Activated naive CD8-positive, alpha-beta T cell treated with anti-CD3 and anti-CD28 coated beads, Interleukin-2, amount 50 U/mL, for 24 hours (primary cell): Measurements from ENCODE around the gene MRPL19.

Experiments
- ATAC-seq: fragments of 150-1000 bp; cut with Tn5 transposase; one replicate; pipeline ENCODE4 v1.10.0; 2021
- DNase-seq: peaks from one replicate; pipeline ENCODE4 v3.0.0; 2021
- H3K27ac Mint-ChIP-seq: one replicate; pipeline ENCODE4 v1.8.0; 2021; ENCODE audit warnings: mild to moderate bottlenecking, mixed read lengths
- H3K27me3 Mint-ChIP-seq: one replicate; pipeline ENCODE4 v1.8.0; 2021; ENCODE audit warnings: mixed read lengths
- H3K36me3 Mint-ChIP-seq: one replicate; pipeline ENCODE4 v1.8.0; 2021; ENCODE audit warnings: low read depth, mixed read lengths
- H3K4me1 Mint-ChIP-seq: one replicate; pipeline ENCODE4 v1.8.0; 2021; ENCODE audit warnings: mixed read lengths
- H3K4me3 Mint-ChIP-seq: one replicate; pipeline ENCODE4 v1.8.0; 2021; ENCODE audit warnings: mild to moderate bottlenecking, moderate library complexity, mixed read lengths
- H3K9me3 Mint-ChIP-seq: one replicate; pipeline ENCODE4 v1.8.0; 2021; ENCODE audit warnings: mixed read lengths

MRPL19 gene

GRCh38 chr2:75609334-75609689 is 37.3 kb upstream of the MRPL19 start:
- H3K4me3 Mint-ChIP-seq, result no peak overlapping the region
- H3K27ac Mint-ChIP-seq, result no peak overlapping the region
- H3K4me1 Mint-ChIP-seq, result peaks cover 6% of the 10 kb centered on the region
- DNase-seq (no peak), ATAC-seq (no peak)
- peaks cover 62% of the 10 kb centered on the region for H3K27me3 Mint-ChIP-seq
- H3K36me3 Mint-ChIP-seq, result no peaks in the 10 kb centered on the region
- H3K9me3 Mint-ChIP-seq, result no peaks in the 10 kb centered on the region

GRCh38 chr2:75609937-75610508 is 36.6 kb upstream of the MRPL19 start:
- Mint-ChIP-seq H3K27ac (no peak overlapping the region), H3K9me3 (no peaks in the 10 kb centered on the region), H3K27me3 (peaks cover 55% of the 10 kb centered on the region), H3K4me3 (no peak overlapping the region), H3K4me1 (peaks cover 6% of the 10 kb centered on the region), H3K36me3 (no peaks in the 10 kb centered on the region)
- DNase-seq (no peak), ATAC-seq (no peak)

- Mint-ChIP-seq H3K27me3 (peaks cover 53% of the 10 kb centered on the region), H3K36me3 (no peaks in the 10 kb centered on the region), H3K4me1 (peaks cover 6% of the 10 kb centered on the region), H3K9me3 (no peaks in the 10 kb centered on the region), H3K27ac (no peak overlapping the region), H3K4me3 (no peak overlapping the region)
- ATAC-seq (no peak), DNase-seq (no peak)
These were observed 35.9 kb upstream of the MRPL19 start for GRCh38 chr2:75610671-75611070.

- Mint-ChIP-seq H3K9me3 (no peaks in the 10 kb centered on the region), H3K36me3 (no peaks in the 10 kb centered on the region), H3K27me3 (peaks cover 42% of the 10 kb centered on the region), H3K4me1 (peaks cover 6% of the 10 kb centered on the region), H3K27ac (no peak overlapping the region), H3K4me3 (no peak overlapping the region)
- DNase-seq (no peak), ATAC-seq (no peak)
These were observed 34.3 kb upstream of the MRPL19 start for GRCh38 chr2:75612108-75612861.

GRCh38 chr2:75612862-75613243 is 33.7 kb upstream of the MRPL19 start:
- ATAC-seq (no peak), DNase-seq (no peak)
- Mint-ChIP-seq H3K27me3 (peaks cover 39% of the 10 kb centered on the region), H3K4me3 (no peak overlapping the region), H3K4me1 (peaks cover 6% of the 10 kb centered on the region), H3K27ac (no peak overlapping the region), H3K9me3 (no peaks in the 10 kb centered on the region), H3K36me3 (no peaks in the 10 kb centered on the region)

- ATAC-seq, result no peak
- H3K4me3 Mint-ChIP-seq, result no peak overlapping the region
- H3K27ac Mint-ChIP-seq, result no peak overlapping the region
- H3K9me3 Mint-ChIP-seq, result no peaks in the 10 kb centered on the region
- H3K36me3 Mint-ChIP-seq, result no peaks in the 10 kb centered on the region
- no peaks in the 10 kb centered on the region for H3K4me1 Mint-ChIP-seq
- DNase-seq, result no peak
- H3K27me3 Mint-ChIP-seq, result peaks cover 30% of the 10 kb centered on the region
These were observed 32.4 kb upstream of the MRPL19 start for GRCh38 chr2:75614162-75614651.

- Mint-ChIP-seq H3K36me3 (no peaks in the 10 kb centered on the region), H3K27me3 (peaks cover 14% of the 10 kb centered on the region), H3K9me3 (no peaks in the 10 kb centered on the region), H3K4me1 (no peaks in the 10 kb centered on the region), H3K4me3 (no peak overlapping the region), H3K27ac (no peak overlapping the region)
- ATAC-seq (no peak), DNase-seq (no peak)
These were observed 30.2 kb upstream of the MRPL19 start for GRCh38 chr2:75616406-75616805.

GRCh38 chr2:75616933-75617332 is 29.6 kb upstream of the MRPL19 start:
- no peak for DNase-seq
- H3K36me3 Mint-ChIP-seq, result no peaks in the 10 kb centered on the region
- H3K27ac Mint-ChIP-seq, result no peak overlapping the region
- no peak overlapping the region for H3K4me3 Mint-ChIP-seq
- ATAC-seq, result no peak
- H3K9me3 Mint-ChIP-seq, result no peaks in the 10 kb centered on the region
- no peaks in the 10 kb centered on the region for H3K4me1 Mint-ChIP-seq
- H3K27me3 Mint-ChIP-seq, result peaks cover 11% of the 10 kb centered on the region

GRCh38 chr2:75619956-75620740 is 26.4 kb upstream of the MRPL19 start:
- H3K4me3 Mint-ChIP-seq, result no peak overlapping the region
- H3K36me3 Mint-ChIP-seq, result no peaks in the 10 kb centered on the region
- H3K9me3 Mint-ChIP-seq, result no peaks in the 10 kb centered on the region
- H3K27ac Mint-ChIP-seq, result no peak overlapping the region
- peaks cover 21% of the 10 kb centered on the region for H3K27me3 Mint-ChIP-seq
- no peaks in the 10 kb centered on the region for H3K4me1 Mint-ChIP-seq
- no peak for ATAC-seq
- no peak for DNase-seq

- no peak for DNase-seq
- Mint-ChIP-seq H3K27me3 (peaks cover 22% of the 10 kb centered on the region), H3K4me1 (no peaks in the 10 kb centered on the region), H3K9me3 (no peaks in the 10 kb centered on the region), H3K36me3 (no peaks in the 10 kb centered on the region), H3K4me3 (no peak overlapping the region), H3K27ac (no peak overlapping the region)
- ATAC-seq, result no peak
These were observed 25.4 kb upstream of the MRPL19 start for GRCh38 chr2:75621228-75621627.

GRCh38 chr2:75622500-75622899 is 24.1 kb upstream of the MRPL19 start:
- Mint-ChIP-seq H3K27ac (no peak overlapping the region), H3K4me3 (no peak overlapping the region), H3K27me3 (peaks cover 24% of the 10 kb centered on the region), H3K9me3 (no peaks in the 10 kb centered on the region), H3K36me3 (no peaks in the 10 kb centered on the region), H3K4me1 (no peaks in the 10 kb centered on the region)
- DNase-seq (no peak), ATAC-seq (no peak)

GRCh38 chr2:75622929-75623328 is 23.7 kb upstream of the MRPL19 start:
- no peaks in the 10 kb centered on the region for H3K36me3 Mint-ChIP-seq
- no peak overlapping the region for H3K4me3 Mint-ChIP-seq
- peaks cover 24% of the 10 kb centered on the region for H3K27me3 Mint-ChIP-seq

GRCh38 chr2:75627902-75628504 is 18.6 kb upstream of the MRPL19 start:
- H3K4me1 Mint-ChIP-seq, result no peaks in the 10 kb centered on the region
- H3K27ac Mint-ChIP-seq, result no peak overlapping the region
- peaks cover 21% of the 10 kb centered on the region for H3K27me3 Mint-ChIP-seq
- peak; percentile 69 for ATAC-seq
- H3K4me3 Mint-ChIP-seq, result no peak overlapping the region
- no peaks in the 10 kb centered on the region for H3K9me3 Mint-ChIP-seq
- no peaks in the 10 kb centered on the region for H3K36me3 Mint-ChIP-seq
- peak; percentile 66 for DNase-seq

More at GRCh38 chr2:75622929-75623328, 23.7 kb upstream of the MRPL19 start:
- no peaks in the 10 kb centered on the region for H3K9me3 Mint-ChIP-seq
- no peak for ATAC-seq
- no peak for DNase-seq
- H3K27ac Mint-ChIP-seq, result no peak overlapping the region
- no peaks in the 10 kb centered on the region for H3K4me1 Mint-ChIP-seq

GRCh38 chr2:75632091-75632701 is 14.4 kb upstream of the MRPL19 start:
- ATAC-seq, result no peak
- no peak overlapping the region for H3K4me3 Mint-ChIP-seq
- DNase-seq, result no peak
- no peaks in the 10 kb centered on the region for H3K4me1 Mint-ChIP-seq
- peaks cover 18% of the 10 kb centered on the region for H3K27me3 Mint-ChIP-seq
- no peaks in the 10 kb centered on the region for H3K9me3 Mint-ChIP-seq
- H3K27ac Mint-ChIP-seq, result no peak overlapping the region
- no peaks in the 10 kb centered on the region for H3K36me3 Mint-ChIP-seq
